ENCODE results near the gene SDC3.

Gene SDC3

DNA sequence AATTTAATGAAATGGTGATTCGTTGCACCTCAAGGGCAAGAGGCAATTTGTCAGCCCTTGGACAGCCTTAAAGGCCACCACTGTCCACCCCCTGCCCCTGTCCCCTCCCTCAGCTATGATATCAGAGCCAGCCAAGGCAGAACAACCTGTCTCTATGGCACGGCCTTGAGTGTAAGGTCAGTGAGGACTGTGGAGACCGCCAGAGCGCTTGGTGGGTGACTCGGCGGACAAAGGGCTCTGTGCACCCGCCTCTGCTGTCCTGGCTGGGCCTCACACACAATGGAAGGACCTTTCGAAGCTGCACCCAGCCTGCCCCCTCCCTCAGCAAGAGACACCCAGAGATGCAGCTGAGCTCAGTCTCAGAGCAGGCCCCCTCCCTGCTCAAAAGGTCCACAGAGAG, 50.6 kb downstream of the SDC3 start:
- TF ChIP-seq ZFX (IDR thresholded peaks at IDR 0.05) = no peak
- TF ChIP-seq, protein P1, sequence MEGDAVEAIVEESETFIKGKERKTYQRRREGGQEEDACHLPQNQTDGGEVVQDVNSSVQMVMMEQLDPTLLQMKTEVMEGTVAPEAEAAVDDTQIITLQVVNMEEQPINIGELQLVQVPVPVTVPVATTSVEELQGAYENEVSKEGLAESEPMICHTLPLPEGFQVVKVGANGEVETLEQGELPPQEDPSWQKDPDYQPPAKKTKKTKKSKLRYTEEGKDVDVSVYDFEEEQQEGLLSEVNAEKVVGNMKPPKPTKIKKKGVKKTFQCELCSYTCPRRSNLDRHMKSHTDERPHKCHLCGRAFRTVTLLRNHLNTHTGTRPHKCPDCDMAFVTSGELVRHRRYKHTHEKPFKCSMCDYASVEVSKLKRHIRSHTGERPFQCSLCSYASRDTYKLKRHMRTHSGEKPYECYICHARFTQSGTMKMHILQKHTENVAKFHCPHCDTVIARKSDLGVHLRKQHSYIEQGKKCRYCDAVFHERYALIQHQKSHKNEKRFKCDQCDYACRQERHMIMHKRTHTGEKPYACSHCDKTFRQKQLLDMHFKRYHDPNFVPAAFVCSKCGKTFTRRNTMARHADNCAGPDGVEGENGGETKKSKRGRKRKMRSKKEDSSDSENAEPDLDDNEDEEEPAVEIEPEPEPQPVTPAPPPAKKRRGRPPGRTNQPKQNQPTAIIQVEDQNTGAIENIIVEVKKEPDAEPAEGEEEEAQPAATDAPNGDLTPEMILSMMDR (conservative IDR thresholded peaks at IDR 0.05) = no peak
- no peak overlapping the region for H3K27ac ChIP-seq

DNA sequence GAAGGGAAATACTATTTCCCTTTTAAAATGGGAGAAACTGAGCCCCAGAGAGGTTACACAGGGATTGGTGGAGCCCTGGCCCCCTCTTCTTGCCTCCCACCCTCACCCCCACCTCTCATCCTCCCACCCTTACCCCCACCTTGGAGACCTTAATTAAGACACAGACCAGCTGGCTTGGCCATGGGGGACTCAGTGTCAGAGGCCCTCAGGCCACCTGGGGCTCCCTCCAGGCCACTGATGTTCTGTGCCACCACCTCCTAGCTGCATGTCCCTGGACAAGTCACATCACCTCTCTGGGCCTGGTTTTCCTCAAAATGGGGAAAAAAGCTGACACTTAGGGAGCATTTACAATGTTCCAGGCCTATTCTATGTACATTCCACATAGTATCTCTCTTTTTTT, 51.5 kb downstream of the SDC3 start:
- TF ChIP-seq ZFX (IDR thresholded peaks at IDR 0.05) = no peak
- TF ChIP-seq, protein P1 (conservative IDR thresholded peaks at IDR 0.05) = no peak
- no peak overlapping the region for H3K27ac ChIP-seq

DNA sequence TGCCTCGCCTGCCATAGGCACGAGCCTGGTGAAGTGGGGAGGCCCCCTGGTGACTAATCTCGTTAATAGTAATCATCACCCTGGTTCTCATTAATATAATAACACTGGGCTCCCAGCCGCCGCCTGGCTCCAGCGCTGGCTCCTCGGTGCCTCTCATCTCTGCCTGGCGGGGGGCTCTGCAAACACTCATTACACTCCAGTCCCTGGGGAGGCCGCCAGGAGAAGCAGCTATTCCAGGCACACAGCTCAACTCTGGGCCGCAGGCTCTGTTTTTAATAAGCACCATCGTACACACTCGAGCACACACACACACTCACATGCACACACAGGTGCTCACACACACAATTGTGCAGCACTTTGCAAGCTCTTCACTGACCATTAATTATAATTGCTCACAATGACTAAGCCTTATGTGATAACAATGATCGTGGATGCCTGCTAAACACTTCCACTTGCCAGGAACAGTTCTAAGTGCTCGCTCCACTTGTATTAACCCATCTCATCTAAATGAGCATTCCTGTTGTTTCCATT, 52.2 kb downstream of the SDC3 start:
- TF ChIP-seq ZFX (IDR thresholded peaks at IDR 0.05) = no peak
- TF ChIP-seq, protein P1 (conservative IDR thresholded peaks at IDR 0.05) = no peak
- H3K27ac ChIP-seq = no peak overlapping the region

DNA sequence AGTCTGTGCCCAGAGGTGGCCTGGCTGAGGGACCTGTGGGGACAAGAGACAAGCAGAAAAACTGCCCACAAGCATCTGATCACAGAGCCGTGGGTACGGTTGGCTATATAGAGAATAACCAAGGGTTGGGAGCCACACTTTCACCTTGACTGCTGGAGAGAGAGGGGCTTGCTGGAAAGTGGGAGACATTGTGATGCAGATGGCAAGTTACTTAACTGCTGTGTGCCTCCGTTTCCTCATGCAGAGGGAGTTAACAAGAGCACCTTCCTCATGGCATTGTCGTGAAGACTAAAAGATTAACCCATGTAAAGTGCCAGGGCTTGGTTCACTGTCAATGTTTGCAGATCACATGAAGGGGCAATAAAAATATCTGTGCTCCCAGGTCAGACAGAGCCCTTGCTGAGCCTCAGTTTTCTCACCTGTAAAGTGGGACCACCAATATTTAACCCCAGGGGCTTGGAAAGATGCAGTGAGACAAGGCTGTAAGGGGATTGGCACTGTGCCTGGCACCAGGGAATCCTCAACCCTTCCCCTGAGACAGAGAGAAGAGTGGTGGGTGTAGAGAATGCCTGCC, 52.8 kb downstream of the SDC3 start:
- TF ChIP-seq, protein P1 (conservative IDR thresholded peaks at IDR 0.05) = no peak
- TF ChIP-seq ZFX (IDR thresholded peaks at IDR 0.05) = no peak
- H3K27ac ChIP-seq = no peak overlapping the region

DNA sequence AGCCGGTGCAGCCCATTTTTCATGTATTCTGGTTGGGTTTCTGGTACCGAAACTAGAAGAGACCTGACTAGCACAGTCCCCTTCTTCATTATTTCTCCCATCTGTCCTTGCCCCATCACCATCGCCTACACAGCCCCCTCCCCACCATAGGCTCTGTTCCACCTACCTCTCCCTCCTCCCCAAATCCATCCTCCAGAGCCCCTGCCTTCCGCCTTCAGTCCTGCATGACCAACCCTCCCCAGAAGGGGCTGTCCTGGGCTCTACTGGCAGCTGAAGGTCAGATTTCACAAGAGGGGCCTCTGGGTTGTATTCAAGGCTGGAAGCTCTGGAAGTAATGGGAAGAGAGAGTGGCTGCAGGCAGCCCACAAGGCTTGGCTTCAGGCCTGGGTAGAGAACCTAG, 55.2 kb downstream of the SDC3 start:
- no peak overlapping the region for H3K27ac ChIP-seq
- TF ChIP-seq, protein P1 (conservative IDR thresholded peaks at IDR 0.05) = no peak
- no peak for TF ChIP-seq ZFX (IDR thresholded peaks at IDR 0.05)

DNA sequence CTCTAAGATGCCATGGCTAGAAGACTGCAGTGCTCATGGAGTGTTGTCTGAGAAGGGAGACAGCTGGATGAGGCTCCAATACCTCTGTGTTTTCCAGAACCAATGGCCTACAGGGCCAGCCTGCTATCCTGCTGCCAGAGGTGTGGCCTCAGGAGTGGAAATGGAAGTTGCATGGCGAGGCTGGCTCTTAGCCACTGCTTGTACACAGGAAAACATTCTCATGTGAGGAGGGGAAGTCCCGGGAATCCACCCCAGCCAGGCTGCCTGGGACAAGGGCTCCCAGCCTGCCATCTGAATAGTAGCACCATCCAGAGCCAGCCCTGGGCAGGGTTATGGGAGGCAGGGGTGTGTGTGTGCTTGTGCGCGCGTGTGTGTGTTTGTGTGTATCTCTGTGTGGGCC, 56.5 kb downstream of the SDC3 start:
- no peak overlapping the region for H3K27ac ChIP-seq
- TF ChIP-seq ZFX (IDR thresholded peaks at IDR 0.05) = no peak
- TF ChIP-seq, protein P1 (conservative IDR thresholded peaks at IDR 0.05) = no peak

DNA sequence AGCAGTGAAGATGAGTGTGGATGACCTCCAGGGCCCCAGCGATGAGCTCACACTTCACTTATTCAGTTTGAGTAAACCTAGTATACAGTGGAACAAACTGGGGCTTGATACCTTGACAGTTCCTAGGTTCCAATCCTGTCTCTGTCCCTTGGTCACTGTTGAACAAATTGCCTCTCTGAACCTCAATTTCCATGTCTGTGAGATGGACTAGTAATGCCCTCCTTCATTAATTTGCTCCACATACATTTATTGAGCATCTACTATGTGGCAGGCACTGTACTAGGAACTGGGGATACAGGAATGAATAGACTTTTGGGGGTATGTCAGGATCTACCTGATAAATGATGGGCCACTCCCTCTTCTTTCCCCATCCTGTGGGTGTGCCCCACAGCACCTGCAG, 57.3 kb downstream of the SDC3 start:
- no peak for TF ChIP-seq ZFX (IDR thresholded peaks at IDR 0.05)
- TF ChIP-seq, protein P1 (conservative IDR thresholded peaks at IDR 0.05) = no peak

More for the DNA sequence above, 57.3 kb downstream of the SDC3 start:
- no peak overlapping the region for H3K27ac ChIP-seq
